Measurements from ENCODE around the gene METTL24.
A peak's percentile ranks its signal among the peaks of the same experiment; 100 is the strongest.

METTL24 gene

GRCh38 chr6:110332281-110332680 is 25.9 kb downstream of the METTL24 start:
- DNase-seq = no peak

- DNase-seq = no peak
Measured at GRCh38 chr6:110331816-110332215, 26.3 kb downstream of the METTL24 start.

- DNase-seq = no peak
Measured at GRCh38 chr6:110331390-110331789, 26.8 kb downstream of the METTL24 start.

- peak; percentile 24 for DNase-seq
Measured at GRCh38 chr6:110329714-110330436, 28.3 kb downstream of the METTL24 start.

GRCh38 chr6:110329348-110329713 is 28.8 kb downstream of the METTL24 start:
- DNase-seq = peak; percentile 24

GRCh38 chr6:110328259-110328658 is 29.9 kb downstream of the METTL24 start:
- no peak for DNase-seq

- DNase-seq = no peak
Measured at GRCh38 chr6:110327391-110327790, 30.8 kb downstream of the METTL24 start.

GRCh38 chr6:110326609-110327008 is 31.5 kb downstream of the METTL24 start:
- no peak for DNase-seq

GRCh38 chr6:110326057-110326456 is 32.1 kb downstream of the METTL24 start:
- no peak for DNase-seq

GRCh38 chr6:110325197-110325596 is 33.0 kb downstream of the METTL24 start:
- DNase-seq = peak; percentile 54

- no peak for DNase-seq
Measured at GRCh38 chr6:110324548-110324947, 33.6 kb downstream of the METTL24 start.

- DNase-seq = no peak
Measured at GRCh38 chr6:110323258-110323657, 34.9 kb downstream of the METTL24 start.

- no peak for DNase-seq
Measured at GRCh38 chr6:110322874-110323242, 35.3 kb downstream of the METTL24 start.

GRCh38 chr6:110322151-110322873 is 35.8 kb downstream of the METTL24 start:
- DNase-seq = no peak

- no peak for DNase-seq
Measured at GRCh38 chr6:110320307-110320706, 37.8 kb downstream of the METTL24 start.

- no peak for DNase-seq
Measured at GRCh38 chr6:110319843-110320242, 38.3 kb downstream of the METTL24 start.

GRCh38 chr6:110319381-110319780 is 38.8 kb downstream of the METTL24 start:
- no peak for DNase-seq

- DNase-seq = no peak
Measured at GRCh38 chr6:110318971-110319370, 39.2 kb downstream of the METTL24 start.

- no peak for DNase-seq
Measured at GRCh38 chr6:110317646-110318045, 40.5 kb downstream of the METTL24 start.

GRCh38 chr6:110317189-110317588 is 41.0 kb downstream of the METTL24 start:
- DNase-seq = no peak

GRCh38 chr6:110315869-110316398 is 42.2 kb downstream of the METTL24 start:
- no peak for DNase-seq

- DNase-seq = no peak
Measured at GRCh38 chr6:110315207-110315868, 42.8 kb downstream of the METTL24 start.

- DNase-seq = no peak
Measured at GRCh38 chr6:110310861-110311446, 47.2 kb downstream of the METTL24 start.
